Mesenchymal stem cell (in vitro differentiated cells and primary cell): ENCODE results near the gene AOX1.

Experiments used
- DNase-seq: peaks from one replicate; pipeline ENCODE4 v3.0.0-alpha.2; 2013
- H2AFZ ChIP-seq: one replicate; pipeline ENCODE4 v1.6.1; 2013; ENCODE audit warnings: low read depth, mild to moderate bottlenecking, control low read depth, inconsistent platforms, low read length, moderate library complexity
- H2AK5ac ChIP-seq: 2 replicates; pipeline ENCODE4 v1.6.1; 2013; ENCODE audit warnings: low read length, moderate library complexity, mild to moderate bottlenecking, inconsistent platforms; ENCODE audit not compliant: severe bottlenecking
- H2BK120ac ChIP-seq: one replicate; pipeline ENCODE4 v1.6.1; 2013; ENCODE audit warnings: low read depth, mild to moderate bottlenecking, inconsistent platforms, low read length, moderate library complexity
- H2BK12ac ChIP-seq, 2 experiments: one replicate each; pipeline ENCODE4 v1.6.1; 2013; ENCODE audit warnings: inconsistent platforms in 2 of 2, low read length in 2 of 2, mild to moderate bottlenecking in 2 of 2, moderate library complexity in 2 of 2, control low read depth in 1 of 2
- H2BK15ac ChIP-seq: one replicate; pipeline ENCODE4 v1.6.1; 2013; ENCODE audit warnings: mild to moderate bottlenecking, low read depth, inconsistent platforms; ENCODE audit not compliant: poor library complexity, severe bottlenecking
- H2BK5ac ChIP-seq: 2 replicates; pipeline ENCODE4 v1.6.1; 2013; ENCODE audit warnings: low read depth, mild to moderate bottlenecking, low read length, control low read depth, inconsistent platforms; ENCODE audit not compliant: poor library complexity, severe bottlenecking
- H3K14ac ChIP-seq, 2 experiments: one replicate each; pipeline ENCODE4 v1.6.1; 2013; ENCODE audit warnings: inconsistent platforms in 2 of 2, low read length in 2 of 2, control low read depth in 1 of 2, mild to moderate bottlenecking in 1 of 2, moderate library complexity in 1 of 2
- H3K18ac ChIP-seq, 2 experiments: one replicate each; pipeline ENCODE4 v1.6.1; 2013; ENCODE audit warnings: inconsistent platforms in 2 of 2, low read length in 2 of 2, control low read depth in 1 of 2, low read depth in 1 of 2, mild to moderate bottlenecking in 1 of 2
- H3K23ac ChIP-seq, 2 experiments: one replicate each; pipeline ENCODE4 v1.6.1; 2013; ENCODE audit warnings: inconsistent platforms in 2 of 2, low read length in 2 of 2, mild to moderate bottlenecking in 2 of 2, moderate library complexity in 2 of 2, control low read depth in 1 of 2
- H3K27ac ChIP-seq: 2 replicates; pipeline ENCODE4 v1.5.1; 2013; ENCODE audit warnings: mild to moderate bottlenecking, moderate library complexity, low read length, control low read depth, inconsistent platforms; ENCODE audit not compliant: poor library complexity, severe bottlenecking
- H3K27me3 ChIP-seq, 2 experiments: 2 replicates each; pipeline versions ENCODE4 v1.6.1 to v1.7.0; 2013; ENCODE audit warnings: low read length in 2 of 2, mild to moderate bottlenecking in 2 of 2, moderate library complexity in 2 of 2, control low read depth in 1 of 2, inconsistent platforms in 1 of 2; ENCODE audit not compliant: control insufficient read depth in 1 of 2, insufficient read depth in 1 of 2
- H3K36me3 ChIP-seq, 2 experiments: 2 replicates each; pipeline versions ENCODE4 v1.6.1 to v1.7.0; 2013; ENCODE audit warnings: low read length in 2 of 2, control low read depth in 1 of 2, inconsistent platforms in 1 of 2, low read depth in 1 of 2, mild to moderate bottlenecking in 1 of 2; ENCODE audit not compliant: insufficient read depth in 2 of 2, control insufficient read depth in 1 of 2
- H3K4ac ChIP-seq, 2 experiments: one replicate each; pipeline ENCODE4 v1.6.1; 2013; ENCODE audit warnings: inconsistent platforms in 2 of 2, low read length in 2 of 2, mild to moderate bottlenecking in 2 of 2, moderate library complexity in 2 of 2, control low read depth in 1 of 2, low read depth in 1 of 2
- H3K4me1 ChIP-seq: 2 replicates; pipeline ENCODE4 v1.6.1; 2013; ENCODE audit warnings: low read depth, low read length, control low read depth; ENCODE audit not compliant: control insufficient read depth, insufficient read depth
- H3K4me2 ChIP-seq: 2 replicates; pipeline ENCODE4 v1.6.1; 2013; ENCODE audit warnings: low read length, mild to moderate bottlenecking, inconsistent platforms; ENCODE audit not compliant: poor library complexity, severe bottlenecking
- H3K4me3 ChIP-seq, 2 experiments: 2 replicates each; pipeline versions ENCODE4 v1.5.1 to v1.7.0; 2013; ENCODE audit warnings: low read length in 2 of 2, mild to moderate bottlenecking in 2 of 2, control low read depth in 1 of 2, low read depth in 1 of 2; ENCODE audit not compliant: insufficient read depth in 1 of 2
- H3K79me1 ChIP-seq: replicated peaks from 2 replicates; pipeline ENCODE4 v1.6.1; 2013; ENCODE audit warnings: mild to moderate bottlenecking, control low read depth, low read length, inconsistent platforms; ENCODE audit not compliant: poor library complexity, severe bottlenecking
- H3K9ac ChIP-seq: 2 replicates; pipeline ENCODE4 v1.7.0; 2013; ENCODE audit warnings: mild to moderate bottlenecking, low read length, moderate library complexity
- H3K9me3 ChIP-seq: 2 replicates; pipeline ENCODE4 v1.7.0; 2013; ENCODE audit warnings: mild to moderate bottlenecking, low read length; ENCODE audit not compliant: control insufficient read depth
- H4K8ac ChIP-seq: one replicate; pipeline ENCODE4 v1.6.1; 2013; ENCODE audit warnings: inconsistent platforms, mild to moderate bottlenecking, low read length, moderate library complexity
- H4K91ac ChIP-seq: one replicate; pipeline ENCODE4 v1.6.1; 2013; ENCODE audit warnings: mild to moderate bottlenecking, low read length, inconsistent platforms
- WGBS: methylation state at CpG from one replicate; pipeline ENCODE4 v1.1.7; 2013; ENCODE audit warnings: mixed read lengths; 5-methylcytosine and 5-hydroxymethylcytosine counted together

The AOX1 gene

DNA sequence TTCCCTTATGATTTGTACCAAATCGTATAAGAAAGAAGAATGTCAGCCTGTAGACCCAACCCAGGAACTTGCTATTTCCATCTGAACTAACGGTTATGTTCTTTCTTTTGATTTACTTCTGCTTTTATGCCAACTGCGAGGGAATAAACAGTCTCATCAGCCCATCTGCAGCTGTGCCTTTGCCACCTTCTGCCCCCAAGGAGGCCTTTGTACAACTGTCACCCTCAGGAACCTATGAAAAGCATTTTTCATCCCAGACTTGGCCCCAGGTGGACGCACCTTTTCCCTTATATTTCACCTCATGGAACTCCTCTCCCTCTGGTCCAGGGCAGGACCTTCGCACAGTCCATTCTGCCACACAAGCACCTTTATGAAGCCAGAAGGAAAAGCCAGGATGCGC lies 109.8 kb downstream of the AOX1 start:
- no peaks in the 10 kb centered on the region for H3K79me1 ChIP-seq
- no peak overlapping the region for H3K18ac ChIP-seq
- H2AK5ac ChIP-seq, result no peak overlapping the region
- H3K9me3 ChIP-seq, result no peaks in the 10 kb centered on the region
- no peak overlapping the region for H2BK5ac ChIP-seq
- H4K8ac ChIP-seq, result no peak overlapping the region
- H3K4me2 ChIP-seq, result no peak overlapping the region
- no peak overlapping the region for H3K4ac ChIP-seq
- H2BK120ac ChIP-seq, result no peak overlapping the region
- DNase-seq, result no peak
- no peak overlapping the region for H3K27ac ChIP-seq
- no peaks in the 10 kb centered on the region for H3K36me3 ChIP-seq
- H3K23ac ChIP-seq, result peak overlapping the region in 1 of 2 experiments; percentile 9
- peaks cover 1% of the 10 kb centered on the region for H3K4me1 ChIP-seq
- no peak overlapping the region for H2AFZ ChIP-seq
- no peak overlapping the region for H3K9ac ChIP-seq
- no peak overlapping the region for H3K14ac ChIP-seq
- WGBS, result 91% methylated on average over 6 of the region's 6 CpGs
- H2BK12ac ChIP-seq, result no peak overlapping the region
- H3K27me3 ChIP-seq, result peaks cover 0 to 8% of the 10 kb centered on the region in 2 experiments
- H3K4me3 ChIP-seq, result no peak overlapping the region
- H4K91ac ChIP-seq, result no peak overlapping the region
- H2BK15ac ChIP-seq, result no peak overlapping the region

DNA sequence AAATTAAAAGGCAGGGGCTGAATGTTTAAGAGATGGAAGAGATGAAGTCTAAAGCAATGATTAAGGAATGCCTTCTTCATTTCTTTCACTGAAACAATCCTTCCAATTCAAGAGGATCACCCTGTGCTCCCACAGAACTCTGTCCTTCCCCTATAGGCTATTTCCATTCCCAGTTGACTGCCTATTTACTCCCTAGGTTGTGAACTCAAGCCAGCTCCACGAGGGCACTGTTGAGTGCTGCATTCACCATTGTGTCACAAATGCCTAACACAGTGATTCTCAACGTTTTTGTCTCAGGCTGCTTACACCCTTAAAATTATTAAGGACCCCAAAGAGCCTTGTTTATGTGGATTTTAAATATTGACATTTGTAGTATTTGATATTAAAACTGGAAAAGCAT lies 112.4 kb downstream of the AOX1 start:
- Histone ChIP-seq H3K9ac (no peak overlapping the region), H3K4me3 (no peak overlapping the region), H2BK12ac (no peak overlapping the region), H3K18ac (no peak overlapping the region), H2AFZ (no peak overlapping the region), H4K8ac (no peak overlapping the region), H2AK5ac (no peak overlapping the region), H3K4me1 (peaks cover 1% of the 10 kb centered on the region), H4K91ac (no peak overlapping the region), H3K4me2 (no peak overlapping the region), H2BK120ac (no peak overlapping the region), H3K36me3 (no peaks in the 10 kb centered on the region), H2BK15ac (no peak overlapping the region), H3K27me3 (peaks cover 0 to 8% of the 10 kb centered on the region in 2 experiments), H2BK5ac (no peak overlapping the region), H3K79me1 (no peaks in the 10 kb centered on the region), H3K9me3 (no peaks in the 10 kb centered on the region), H3K14ac (no peak overlapping the region), H3K27ac (no peak overlapping the region), H3K23ac (no peak overlapping the region), H3K4ac (no peak overlapping the region)
- no peak for DNase-seq
- 62% methylated on average over 1 of the region's 2 CpGs for WGBS

DNA sequence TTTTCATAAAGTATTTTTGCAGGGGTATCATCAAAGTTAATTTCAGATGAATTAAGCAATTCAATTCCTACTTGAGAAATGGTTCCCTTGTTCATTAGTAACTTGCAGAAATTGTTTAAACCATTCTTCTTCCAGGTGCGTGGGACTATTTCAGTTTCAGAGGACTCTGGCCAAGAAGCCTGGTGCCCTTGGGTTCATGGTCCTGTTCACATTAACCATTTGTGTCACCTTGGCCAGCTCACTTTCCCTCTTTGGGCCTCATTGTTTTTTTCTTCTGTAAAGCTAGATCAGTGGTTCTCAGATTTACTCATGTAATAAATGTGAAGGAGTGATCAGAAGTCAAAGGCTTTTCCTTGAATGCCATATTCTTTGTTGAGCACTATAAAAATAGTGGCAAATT lies 113.5 kb downstream of the AOX1 start:
- Histone ChIP-seq H3K9me3 (no peaks in the 10 kb centered on the region), H2BK120ac (no peak overlapping the region), H2BK15ac (no peak overlapping the region), H4K8ac (no peak overlapping the region), H2BK5ac (no peak overlapping the region), H3K27ac (no peak overlapping the region), H2BK12ac (no peak overlapping the region), H4K91ac (no peak overlapping the region), H3K79me1 (no peaks in the 10 kb centered on the region), H3K4me1 (no peaks in the 10 kb centered on the region), H2AK5ac (no peak overlapping the region), H3K9ac (no peak overlapping the region), H3K18ac (no peak overlapping the region), H3K36me3 (no peaks in the 10 kb centered on the region), H3K23ac (no peak overlapping the region), H3K4ac (no peak overlapping the region), H3K27me3 (peaks cover 0 to 8% of the 10 kb centered on the region in 2 experiments), H2AFZ (no peak overlapping the region), H3K4me2 (no peak overlapping the region), H3K4me3 (no peak overlapping the region), H3K14ac (no peak overlapping the region)
- 68% methylated on average over 1 of the region's 1 CpG for WGBS
- no peak for DNase-seq

- Histone ChIP-seq H3K14ac (no peak overlapping the region), H3K4ac (no peak overlapping the region), H3K9ac (no peak overlapping the region), H3K4me1 (no peaks in the 10 kb centered on the region), H2BK120ac (no peak overlapping the region), H3K36me3 (no peaks in the 10 kb centered on the region), H2BK5ac (no peak overlapping the region), H3K18ac (no peak overlapping the region), H2AK5ac (no peak overlapping the region), H3K4me3 (no peak overlapping the region), H3K27ac (no peak overlapping the region), H4K91ac (no peak overlapping the region), H4K8ac (no peak overlapping the region), H2BK15ac (no peak overlapping the region), H3K4me2 (no peak overlapping the region), H3K9me3 (no peaks in the 10 kb centered on the region), H3K23ac (no peak overlapping the region), H3K79me1 (no peaks in the 10 kb centered on the region), H3K27me3 (peaks cover 4 to 6% of the 10 kb centered on the region in 2 experiments), H2AFZ (no peak overlapping the region), H2BK12ac (no peak overlapping the region)
- 81% methylated on average over 2 of the region's 2 CpGs for WGBS
- DNase-seq, result no peak
Measured at GRCh38 chr2:200700856-200701255, 115.0 kb downstream of the AOX1 start.
